T47D (cell line): ENCODE data around the gene C6orf58.
A peak's percentile ranks its signal among the peaks of the same experiment; 100 is the strongest.

Source experiments
- DNase-seq, 2 experiments: peaks; one replicate each; pipeline versions ENCODE4 v3.0.0 to v3.0.0-alpha.2; 2011 to 2012; ENCODE audit warnings: low read depth in 1 of 2, low spot score in 1 of 2
- JUND ChIP-seq: IDR thresholded peaks from 2 replicates; pipeline ENCODE4 v1.6.1; 2012; ENCODE audit warnings: low read depth
- in situ Hi-C: cut with HindIII; loops from 2 replicates; pipeline ENCODE4 v1.10.0; 2016; ENCODE audit warnings: low sequenced_read_pairs, low pct_unique_long_range_greater_than_20kb

C6orf58 gene

DNA sequence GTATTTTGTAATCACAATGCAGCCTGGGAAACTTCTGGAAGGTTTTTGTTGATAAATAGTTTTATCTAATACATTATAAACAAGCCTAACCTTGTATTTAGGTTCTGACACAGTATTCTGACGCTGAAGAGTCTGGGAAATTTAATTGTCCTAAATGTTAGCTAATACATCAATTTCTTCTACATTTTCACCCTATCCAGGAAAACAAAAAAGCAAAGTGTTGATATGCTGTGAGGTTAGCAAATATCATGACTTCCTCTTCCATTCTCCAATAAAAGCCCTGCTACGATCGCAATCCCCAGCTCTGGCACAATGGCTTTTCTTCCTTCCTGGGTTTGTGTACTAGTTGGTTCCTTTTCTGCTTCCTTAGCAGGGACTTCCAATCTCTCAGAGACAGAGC, at the start of gene C6orf58:
Gene C6orf58, plus strand, starts transcription at position 301 of the 400 bp plus-strand sequence. Its CDS starts 12 bp downstream, at position 313.
- in situ Hi-C loops = no loop called here
- no peak for TF ChIP-seq JUND
- DNase-seq = no peak

GRCh38 chr6:127533011-127533410, 44.0 kb upstream of the C6orf58 start:
- in situ Hi-C loops = no loop called here
- TF ChIP-seq JUND = no peak
- no peak for DNase-seq

GRCh38 chr6:127533736-127534135, 43.2 kb upstream of the C6orf58 start:
- in situ Hi-C loops = no loop called here
- no peak for DNase-seq
- no peak for TF ChIP-seq JUND

DNA sequence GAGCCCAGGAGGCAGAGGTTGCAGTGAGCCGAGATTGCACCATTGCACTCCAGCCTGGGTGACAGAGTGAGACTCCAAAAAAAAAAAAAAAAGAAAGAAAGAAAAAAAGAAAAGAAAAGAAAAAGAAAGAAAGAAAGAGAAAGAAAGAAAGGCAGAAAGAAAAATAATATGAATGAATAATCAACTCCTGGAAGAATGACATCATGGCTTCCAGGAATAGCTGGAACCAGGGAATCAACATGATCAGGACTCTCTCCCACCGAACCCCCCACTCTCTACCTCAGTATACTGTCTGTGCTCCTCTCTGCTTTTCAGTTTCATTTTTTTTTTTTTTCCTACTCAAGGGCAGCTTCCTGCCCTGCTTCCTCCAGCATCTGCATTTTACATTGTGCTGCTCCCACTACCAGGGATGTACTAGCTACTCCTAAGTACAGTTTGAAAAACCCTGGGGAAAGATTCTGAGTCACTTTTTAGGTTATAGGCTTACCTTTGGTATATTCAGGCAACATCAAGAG, 38.2 kb upstream of the C6orf58 start:
- in situ Hi-C loops = no loop called here
- DNase-seq = no peak
- TF ChIP-seq JUND = no peak

- in situ Hi-C loops = no loop called here
- no peak for TF ChIP-seq JUND
- DNase-seq = peak in 1 of 2 experiments; percentile 29
Observed at GRCh38 chr6:127539272-127539671, 37.7 kb upstream of the C6orf58 start.

DNA sequence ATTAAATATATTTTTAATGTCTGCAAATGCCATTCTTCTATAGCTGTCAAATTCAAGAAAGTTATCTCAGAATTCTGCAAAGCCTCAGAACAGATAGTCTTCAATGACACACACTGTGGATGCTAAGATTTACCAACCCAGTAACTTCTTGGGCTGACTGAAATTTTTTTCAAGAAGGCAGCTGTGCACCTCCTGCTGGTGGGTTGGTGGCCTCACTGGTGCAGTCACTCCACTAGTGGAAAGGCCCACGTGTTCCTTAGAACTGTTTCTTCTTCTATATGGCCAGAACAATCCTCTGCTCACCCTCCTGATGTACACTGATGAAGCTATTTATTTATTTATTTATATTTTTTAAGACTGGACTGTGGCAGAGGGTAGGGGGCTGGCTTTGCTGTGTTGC, 29.8 kb upstream of the C6orf58 start:
- TF ChIP-seq JUND = no peak
- in situ Hi-C loops = no loop called here
- peak in 1 of 2 experiments; percentile 21 for DNase-seq

GRCh38 chr6:127547904-127548649, 28.9 kb upstream of the C6orf58 start:
- no peak for TF ChIP-seq JUND
- in situ Hi-C loops = no loop called here
- DNase-seq = peak in 1 of 2 experiments; percentile 4

DNA sequence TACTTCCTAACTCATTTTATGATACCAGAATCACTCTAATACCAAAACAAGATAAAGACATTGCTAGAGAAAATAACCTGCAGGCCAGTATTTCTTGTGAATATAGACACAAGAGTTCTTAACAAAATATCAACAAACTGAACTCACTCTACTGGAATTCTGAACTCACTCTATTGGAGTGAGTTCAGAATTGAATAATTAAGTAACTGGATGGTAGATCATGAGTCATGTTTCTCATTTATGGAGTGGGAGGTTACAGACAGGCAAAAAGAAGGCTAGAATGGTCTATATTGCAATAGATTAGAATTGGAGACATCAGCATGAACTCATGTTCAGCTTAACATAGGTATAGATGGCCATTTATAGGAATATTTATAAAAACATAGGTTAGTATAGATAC, 26.6 kb upstream of the C6orf58 start:
- in situ Hi-C loops = no loop called here
- TF ChIP-seq JUND = no peak
- peak in 1 of 2 experiments; percentile 50 for DNase-seq

- peak; percentile 16 to 57 for DNase-seq
- in situ Hi-C loops = no loop called here
- no peak for TF ChIP-seq JUND
Observed at GRCh38 chr6:127554435-127555006, 22.5 kb upstream of the C6orf58 start.

GRCh38 chr6:127561660-127562059, 15.3 kb upstream of the C6orf58 start:
- in situ Hi-C loops = no loop called here
- no peak for TF ChIP-seq JUND
- no peak for DNase-seq

DNA sequence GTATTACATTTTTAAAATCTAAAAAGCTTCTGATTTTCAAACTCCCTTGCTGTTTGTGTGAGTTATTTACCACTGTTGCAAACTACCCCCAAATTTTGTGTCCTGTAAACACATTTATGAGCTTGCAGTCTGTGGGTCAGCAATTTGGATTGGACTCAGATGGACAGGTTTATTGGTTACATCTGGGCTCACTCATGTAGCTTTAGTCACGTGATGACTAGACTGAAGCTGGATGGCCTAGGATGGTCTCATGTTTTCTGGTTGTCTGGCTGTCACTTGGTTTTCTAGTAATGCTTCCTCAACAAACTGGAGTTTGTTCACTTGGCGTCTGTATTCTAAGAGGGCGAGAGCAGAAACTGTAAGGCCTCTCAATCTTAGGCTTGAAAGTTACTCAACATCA, 12.2 kb upstream of the C6orf58 start:
- in situ Hi-C loops = no loop called here
- no peak for DNase-seq

DNA sequence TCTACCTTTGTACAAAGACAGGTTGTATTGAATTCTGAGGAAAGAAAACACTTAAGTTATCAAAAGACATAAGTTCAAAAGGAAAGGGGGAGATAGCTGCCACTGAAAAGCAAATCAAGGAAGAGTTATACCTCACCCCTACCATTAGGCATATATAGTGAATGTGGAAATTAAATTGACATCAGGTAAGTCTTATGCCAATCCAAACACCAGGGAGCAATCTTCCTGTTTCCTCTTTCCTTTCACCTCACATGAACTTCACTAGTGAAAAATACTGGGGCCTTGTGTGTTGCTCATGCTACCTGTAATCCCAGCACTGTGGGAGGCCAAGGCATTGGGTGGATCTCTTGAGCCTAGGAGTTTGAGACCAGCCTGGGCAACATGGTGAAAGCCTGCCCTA, 10.9 kb upstream of the C6orf58 start:
- in situ Hi-C loops = no loop called here

More for the DNA sequence above, 12.2 kb upstream of the C6orf58 start:
- TF ChIP-seq JUND = no peak

GRCh38 chr6:127566651-127567050, 10.3 kb upstream of the C6orf58 start:
- in situ Hi-C loops = no loop called here
- no peak for TF ChIP-seq JUND
- DNase-seq = no peak

More for the DNA sequence above, 10.9 kb upstream of the C6orf58 start:
- TF ChIP-seq JUND = no peak
- peak in 1 of 2 experiments; percentile 3 for DNase-seq

- no peak for DNase-seq
- no peak for TF ChIP-seq JUND
- in situ Hi-C loops = no loop called here
Observed at GRCh38 chr6:127567476-127567875, 9.5 kb upstream of the C6orf58 start.
